Measurements from ENCODE around the gene HIGD1A.
"Not testable (repeated sequence)": the region's sequence is repeated elsewhere in the genome, so short reads cannot be mapped to it uniquely, and the experiment has no call there.

Gene HIGD1A

DNA sequence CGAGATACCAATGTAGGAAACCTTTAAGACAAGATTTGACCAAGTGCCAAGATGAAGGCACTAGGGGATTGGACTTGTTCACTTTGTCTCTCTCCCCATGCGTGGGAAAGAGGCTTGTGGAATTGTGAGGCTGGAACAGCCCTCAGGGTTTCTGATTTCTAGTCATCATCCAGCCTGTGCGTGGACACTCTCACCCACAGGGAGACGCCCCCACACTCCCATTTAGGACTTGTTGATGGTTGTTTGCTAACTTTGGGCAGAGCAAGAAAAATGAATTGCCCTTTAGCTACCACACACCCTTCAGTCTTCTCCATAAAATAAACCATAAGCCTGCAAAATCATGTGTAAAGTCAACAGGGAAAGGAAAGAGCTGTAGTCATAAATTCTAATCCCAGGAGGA, 23.4 kb upstream of the HIGD1A start:
- no peak for DNase-seq

GRCh38 chr3:42827023-42827422, 22.7 kb upstream of the HIGD1A start:
- no peak for DNase-seq

- DNase-seq = no peak
These were observed 21.9 kb upstream of the HIGD1A start for GRCh38 chr3:42826141-42826540.

DNA sequence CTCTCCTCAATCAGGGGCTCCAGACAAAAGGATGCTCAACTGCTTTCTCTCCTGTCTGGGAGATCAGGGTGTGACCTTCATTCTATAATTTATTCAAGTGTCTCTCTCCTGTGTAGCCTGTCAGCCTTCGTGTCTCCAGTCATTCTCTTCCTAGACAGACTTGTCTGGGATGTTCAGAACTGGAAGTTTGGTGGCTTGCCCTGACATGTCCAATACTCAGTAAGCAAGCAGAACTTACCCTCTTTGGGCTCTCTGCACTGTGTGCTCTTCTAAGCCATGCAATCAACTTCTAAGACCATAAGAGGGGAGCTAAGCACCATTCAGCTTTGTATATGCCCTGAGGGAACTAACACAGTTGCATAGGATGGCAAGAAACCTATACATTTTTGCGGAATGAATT, 19.1 kb upstream of the HIGD1A start:
- DNase-seq = peak; percentile 14

DNA sequence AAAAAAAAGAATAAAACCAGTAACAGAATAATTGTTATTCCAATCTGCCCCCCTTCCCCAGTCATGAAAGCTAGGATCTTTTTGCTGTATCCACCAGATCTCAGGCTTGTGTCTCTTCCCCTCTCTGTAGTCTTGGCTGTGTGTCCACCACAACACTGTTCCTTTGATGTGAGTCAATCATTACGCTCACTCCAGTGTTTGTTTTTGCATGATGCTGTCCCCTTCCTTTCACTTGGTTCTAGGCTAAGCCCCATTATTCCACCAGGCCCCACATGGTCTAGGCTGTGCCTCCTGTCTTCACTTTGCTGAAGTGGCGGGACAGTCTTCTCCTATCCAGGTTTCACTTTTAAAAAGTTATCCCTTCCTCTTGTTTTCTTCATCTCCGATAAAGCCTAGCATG, 18.5 kb upstream of the HIGD1A start:
- no peak for DNase-seq

GRCh38 chr3:42820746-42821051, 16.4 kb upstream of the HIGD1A start:
- DNase-seq = no peak

- peak; percentile 50 to 86 for DNase-seq
These were observed 15.2 kb upstream of the HIGD1A start for GRCh38 chr3:42819351-42819965.

- DNase-seq = no peak
These were observed 11.5 kb upstream of the HIGD1A start for GRCh38 chr3:42815826-42816225.

GRCh38 chr3:42814914-42815507, 10.7 kb upstream of the HIGD1A start:
- peak; percentile 1 to 16 for DNase-seq

DNA sequence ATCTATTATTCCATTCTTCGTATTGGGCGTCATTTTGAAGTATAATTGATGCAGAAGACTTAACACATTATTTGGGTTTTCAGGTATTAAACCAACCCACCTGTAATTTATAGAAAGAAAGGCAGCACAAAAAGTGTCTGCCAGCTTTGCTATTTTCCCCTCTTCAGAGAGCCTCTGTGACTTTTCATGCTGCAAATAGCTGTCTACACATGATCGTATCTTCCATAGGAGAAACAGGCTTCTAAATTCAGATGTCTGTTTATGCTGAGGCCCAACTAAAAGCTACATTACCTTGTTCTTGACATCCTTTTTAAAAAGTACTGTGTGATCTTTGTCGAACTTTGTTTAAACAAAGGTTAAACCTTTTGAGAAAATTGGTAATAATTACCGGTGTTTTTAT, 10.0 kb upstream of the HIGD1A start:
- no peak for DNase-seq

DNA sequence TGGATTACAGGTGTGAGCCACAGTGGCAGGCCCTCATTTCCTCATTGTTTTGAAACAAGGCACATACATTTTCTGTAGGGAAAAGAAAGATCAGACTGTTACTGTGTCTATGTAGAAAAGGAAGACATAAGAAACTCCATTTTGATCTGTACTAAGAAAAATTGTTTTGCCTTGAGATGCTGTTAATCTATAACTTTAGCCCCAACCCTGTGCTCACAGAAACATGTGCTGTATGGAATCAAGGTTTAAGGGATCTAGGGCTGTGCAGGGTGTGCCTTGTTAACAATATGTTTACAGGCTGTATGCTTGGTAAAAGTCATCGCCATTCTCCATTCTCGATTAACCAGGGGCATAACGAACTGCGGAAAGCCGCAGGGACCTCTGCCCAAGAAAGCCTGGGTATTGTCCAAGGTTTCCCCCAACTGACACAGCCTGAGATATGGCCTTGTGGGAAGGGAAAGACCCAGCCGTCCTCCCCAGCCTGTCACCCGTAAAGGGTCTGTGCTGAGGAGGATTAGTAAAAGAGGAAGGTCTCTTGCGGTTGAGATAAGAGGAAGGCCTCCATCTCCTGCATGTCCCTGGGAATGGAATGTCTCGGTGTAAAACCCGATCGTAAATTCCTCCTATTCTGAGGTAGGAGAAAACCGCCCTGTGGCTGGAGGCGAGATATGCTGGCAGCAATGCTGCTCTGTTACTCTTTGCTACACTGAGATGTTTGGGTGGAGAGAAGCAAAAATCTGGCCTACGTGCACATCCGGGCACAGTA, 7.0 kb upstream of the HIGD1A start:
- not testable (repeated sequence) for DNase-seq

GRCh38 chr3:42810706-42811105, 6.4 kb upstream of the HIGD1A start:
- DNase-seq = not testable (repeated sequence)

GRCh38 chr3:42809202-42809601, 4.9 kb upstream of the HIGD1A start, which contains the start of gene ACKR2:
ACKR2 (plus strand) TSS chr3:42809445; CDS start chr3:42864503, 55,058 bp downstream.
- DNase-seq = no peak

DNA sequence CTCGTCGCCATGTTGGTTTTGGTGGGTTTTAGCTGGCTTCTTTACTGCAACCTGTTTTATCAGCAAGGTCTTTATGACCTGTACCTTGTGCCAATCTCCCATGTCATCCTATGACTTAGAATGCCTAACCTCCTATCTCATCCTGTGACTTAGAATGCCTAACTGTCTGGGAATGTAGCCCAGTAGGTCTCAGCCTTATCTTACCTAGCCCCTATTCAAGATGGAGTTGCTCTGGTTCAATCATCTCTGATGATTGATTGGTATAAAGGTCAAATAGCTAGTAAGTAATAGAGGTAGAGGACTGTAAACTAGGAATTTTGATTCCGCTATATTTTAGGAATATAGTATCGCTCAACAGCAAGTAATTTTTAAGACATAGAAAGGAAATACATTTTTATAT, 3.6 kb upstream of the HIGD1A start:
- no peak for DNase-seq

GRCh38 chr3:42805141-42805821, 991 bp upstream of the HIGD1A start:
- peak in 1 of 2 experiments; percentile 15 for DNase-seq

DNA sequence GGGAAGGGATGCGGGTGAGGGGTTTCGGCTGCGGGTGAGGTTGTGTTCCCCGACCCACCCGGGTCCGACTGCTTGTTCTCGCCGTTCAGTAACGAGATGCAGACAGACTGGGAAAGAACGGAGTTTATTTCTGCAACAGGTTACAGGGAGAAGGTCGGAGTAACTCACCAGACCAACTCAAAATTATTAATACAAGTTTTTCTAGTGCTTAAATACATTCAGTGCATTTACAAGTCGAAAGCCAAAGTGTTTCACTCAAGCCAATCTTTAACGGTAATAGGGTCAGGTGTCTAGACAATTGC, 492 bp upstream of the HIGD1A start:
- DNase-seq = no peak

DNA sequence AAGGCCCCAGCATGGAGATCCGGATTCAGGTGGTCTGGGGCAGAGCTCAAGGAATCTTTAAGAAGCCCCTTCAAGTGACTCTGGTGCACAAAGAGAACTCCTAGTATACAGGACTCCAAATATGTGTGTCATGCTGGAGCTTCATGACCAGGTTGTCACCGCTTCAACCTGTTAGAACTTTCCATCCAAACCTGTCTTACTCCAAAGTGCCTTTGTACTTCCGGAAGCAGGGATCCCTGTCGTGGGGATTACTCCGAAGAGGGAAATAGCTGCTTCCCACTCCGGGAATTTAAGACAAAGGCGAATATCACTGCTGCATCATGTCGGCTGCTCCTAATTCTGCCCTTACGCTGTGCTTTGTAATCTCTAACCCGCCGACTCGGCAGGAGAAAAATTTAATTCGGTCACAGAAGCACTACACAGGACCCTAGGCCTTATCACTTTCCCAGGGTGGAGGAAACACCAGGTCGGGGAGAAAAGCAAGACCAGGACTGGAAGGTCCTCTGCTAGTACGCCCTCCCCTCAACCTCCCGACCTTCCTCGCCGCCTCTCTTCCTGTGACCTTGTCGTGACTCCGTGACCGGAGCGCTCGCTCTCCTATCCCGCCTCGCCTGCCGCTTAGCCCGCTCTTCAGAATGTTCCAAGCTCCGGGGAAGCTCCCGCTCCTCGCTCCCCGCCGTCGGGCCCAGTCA, 730 bp downstream of the HIGD1A start:
- DNase-seq = peak; percentile 55 to 66

- DNase-seq = no peak
These were observed 1.3 kb downstream of the HIGD1A start for GRCh38 chr3:42802876-42803413.

GRCh38 chr3:42801784-42802183, 2.5 kb downstream of the HIGD1A start:
- no peak for DNase-seq

- no peak for DNase-seq
These were observed 3.2 kb downstream of the HIGD1A start for GRCh38 chr3:42801048-42801620.

GRCh38 chr3:42800251-42800650, 4.0 kb downstream of the HIGD1A start:
- no peak for DNase-seq

DNA sequence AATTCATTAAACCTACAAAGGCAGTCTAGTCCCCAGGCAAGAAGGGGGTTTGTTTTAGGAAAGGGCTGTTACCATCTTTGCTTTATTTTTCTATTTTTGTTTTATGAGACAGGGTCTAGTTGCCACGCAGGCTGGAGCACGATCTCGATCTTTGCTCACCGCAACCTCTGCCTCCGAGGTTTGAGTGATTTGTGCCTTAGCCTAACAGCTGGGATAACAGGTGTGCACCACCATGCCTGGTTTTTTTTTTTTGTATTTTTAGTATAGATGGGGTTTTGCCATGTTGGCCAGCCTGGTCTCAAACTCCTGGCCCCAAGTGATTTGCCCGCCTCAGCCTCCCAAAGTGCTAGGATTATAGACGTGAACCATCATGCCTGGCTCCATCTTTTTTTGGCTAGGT, 4.9 kb downstream of the HIGD1A start:
- no peak for DNase-seq
